GM12872 (cell line): ENCODE data around the gene PRRG3.

Source experiments
- TF ChIP-seq, protein P1 (sequence below): IDR thresholded peaks from 3 replicates; pipeline ENCODE4 v1.5.1; 2011; ENCODE audit warnings: low read depth, mild to moderate bottlenecking, low read length, moderate library complexity; ENCODE audit not compliant: insufficient read depth

Gene PRRG3

DNA sequence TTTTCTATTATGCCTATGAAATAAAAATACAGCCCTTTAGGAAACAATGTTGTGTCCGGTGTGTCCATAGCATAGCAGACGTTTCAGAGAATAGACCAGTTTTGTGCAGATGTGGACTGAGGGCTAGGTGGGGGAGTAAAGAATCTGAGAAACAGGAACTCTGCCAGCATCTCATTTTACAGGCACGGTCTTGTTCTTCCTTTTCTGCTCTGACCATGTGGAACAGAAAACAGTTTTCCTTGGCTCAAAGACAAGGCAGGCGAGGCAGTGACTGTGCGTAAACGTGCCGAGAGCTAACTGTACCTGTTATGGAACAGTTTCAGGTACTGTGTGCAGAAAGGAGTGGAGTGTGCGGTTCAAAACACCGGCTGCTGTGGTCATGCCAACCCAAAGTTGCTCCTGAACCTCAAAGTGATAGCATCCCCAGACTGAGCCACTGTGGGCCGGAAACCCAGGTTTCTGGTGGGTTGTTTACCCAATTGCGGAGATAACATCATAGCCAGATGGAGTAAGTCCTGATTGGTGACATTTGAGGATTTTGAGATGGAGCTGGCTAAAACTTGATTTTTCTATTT is 59.5 kb downstream of the PRRG3 start:
- TF ChIP-seq, protein P1, sequence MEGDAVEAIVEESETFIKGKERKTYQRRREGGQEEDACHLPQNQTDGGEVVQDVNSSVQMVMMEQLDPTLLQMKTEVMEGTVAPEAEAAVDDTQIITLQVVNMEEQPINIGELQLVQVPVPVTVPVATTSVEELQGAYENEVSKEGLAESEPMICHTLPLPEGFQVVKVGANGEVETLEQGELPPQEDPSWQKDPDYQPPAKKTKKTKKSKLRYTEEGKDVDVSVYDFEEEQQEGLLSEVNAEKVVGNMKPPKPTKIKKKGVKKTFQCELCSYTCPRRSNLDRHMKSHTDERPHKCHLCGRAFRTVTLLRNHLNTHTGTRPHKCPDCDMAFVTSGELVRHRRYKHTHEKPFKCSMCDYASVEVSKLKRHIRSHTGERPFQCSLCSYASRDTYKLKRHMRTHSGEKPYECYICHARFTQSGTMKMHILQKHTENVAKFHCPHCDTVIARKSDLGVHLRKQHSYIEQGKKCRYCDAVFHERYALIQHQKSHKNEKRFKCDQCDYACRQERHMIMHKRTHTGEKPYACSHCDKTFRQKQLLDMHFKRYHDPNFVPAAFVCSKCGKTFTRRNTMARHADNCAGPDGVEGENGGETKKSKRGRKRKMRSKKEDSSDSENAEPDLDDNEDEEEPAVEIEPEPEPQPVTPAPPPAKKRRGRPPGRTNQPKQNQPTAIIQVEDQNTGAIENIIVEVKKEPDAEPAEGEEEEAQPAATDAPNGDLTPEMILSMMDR, result no peak
